Hematopoietic multipotent progenitor cell treated with erythropoietin and hydrocortisone succinate and interleukin-3 and kit ligand, for 17 days (in vitro differentiated cells): ENCODE measurements around the gene IQCE.

ENCODE experiments used
- DNase-seq: peaks from one replicate; pipeline ENCODE4 v3.0.0-alpha.2; 2015; ENCODE audit warnings: low spot score

IQCE gene

DNA sequence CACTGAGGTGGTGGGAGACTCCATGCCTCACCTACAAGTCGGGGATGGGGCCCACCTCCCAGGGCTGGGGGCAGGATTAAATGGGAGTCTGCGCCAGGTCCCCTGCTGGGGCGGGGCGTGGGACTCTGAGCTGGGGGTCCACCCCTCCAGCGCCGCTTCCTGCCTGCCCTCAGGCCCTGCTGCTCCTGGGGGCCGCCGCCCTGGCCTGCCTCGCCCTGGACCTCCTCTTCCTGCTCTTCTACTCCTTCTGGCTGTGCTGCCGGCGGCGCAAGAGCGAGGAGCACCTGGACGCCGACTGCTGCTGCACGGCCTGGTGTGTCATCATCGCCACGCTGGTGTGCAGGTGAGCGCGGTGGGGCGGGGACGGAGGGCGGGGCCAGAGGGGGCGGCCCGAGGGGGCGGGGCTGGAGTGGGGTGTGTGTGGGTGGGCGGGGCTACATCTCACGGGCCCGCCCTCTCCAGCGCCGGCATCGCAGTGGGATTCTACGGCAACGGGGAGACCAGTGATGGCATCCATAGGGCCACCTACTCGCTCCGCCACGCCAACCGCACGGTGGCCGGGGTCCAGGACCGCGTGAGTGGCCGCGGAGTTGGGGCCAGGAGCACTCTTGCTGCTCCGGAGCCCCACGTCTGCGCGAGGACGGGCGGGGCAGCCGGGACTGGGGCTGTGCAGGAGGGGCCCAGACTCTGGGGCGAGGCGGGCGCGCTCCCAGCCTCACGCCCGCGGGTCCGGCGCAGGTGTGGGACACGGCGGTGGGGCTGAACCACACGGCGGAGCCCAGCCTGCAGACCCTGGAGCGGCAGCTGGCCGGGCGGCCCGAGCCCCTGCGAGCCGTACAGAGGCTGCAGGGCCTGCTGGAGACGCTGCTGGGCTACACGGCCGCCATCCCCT, 88.1 kb downstream of the IQCE start:
- DNase-seq, result no peak

DNA sequence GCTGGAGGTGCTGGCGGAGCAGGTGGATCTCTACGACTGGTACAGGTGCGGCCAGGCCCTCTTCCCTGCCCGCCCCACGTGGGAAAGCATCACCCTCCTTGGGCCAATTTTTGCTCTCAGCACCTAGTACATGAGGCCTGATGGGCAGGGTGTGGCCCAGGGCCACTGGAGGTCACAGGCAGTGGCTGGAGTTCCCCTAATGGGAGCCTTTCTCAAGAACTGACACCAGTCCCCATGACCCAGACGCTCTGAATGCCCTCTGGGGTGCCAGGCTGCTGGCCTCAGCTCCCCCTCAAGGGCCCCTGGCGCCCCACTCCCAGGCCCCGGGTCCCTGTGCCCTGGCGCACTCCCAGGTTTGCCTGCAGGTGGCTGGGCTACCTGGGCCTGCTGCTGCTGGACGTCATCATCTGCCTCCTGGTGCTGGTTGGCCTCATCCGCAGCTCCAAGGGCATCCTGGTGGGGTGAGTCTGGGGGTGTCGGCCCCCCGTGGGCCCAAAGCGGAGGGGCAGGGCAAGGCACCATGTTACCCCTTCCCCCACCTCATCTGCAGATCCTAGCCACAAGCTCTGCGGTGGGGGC, 88.9 kb downstream of the IQCE start:
- DNase-seq, result no peak

DNA sequence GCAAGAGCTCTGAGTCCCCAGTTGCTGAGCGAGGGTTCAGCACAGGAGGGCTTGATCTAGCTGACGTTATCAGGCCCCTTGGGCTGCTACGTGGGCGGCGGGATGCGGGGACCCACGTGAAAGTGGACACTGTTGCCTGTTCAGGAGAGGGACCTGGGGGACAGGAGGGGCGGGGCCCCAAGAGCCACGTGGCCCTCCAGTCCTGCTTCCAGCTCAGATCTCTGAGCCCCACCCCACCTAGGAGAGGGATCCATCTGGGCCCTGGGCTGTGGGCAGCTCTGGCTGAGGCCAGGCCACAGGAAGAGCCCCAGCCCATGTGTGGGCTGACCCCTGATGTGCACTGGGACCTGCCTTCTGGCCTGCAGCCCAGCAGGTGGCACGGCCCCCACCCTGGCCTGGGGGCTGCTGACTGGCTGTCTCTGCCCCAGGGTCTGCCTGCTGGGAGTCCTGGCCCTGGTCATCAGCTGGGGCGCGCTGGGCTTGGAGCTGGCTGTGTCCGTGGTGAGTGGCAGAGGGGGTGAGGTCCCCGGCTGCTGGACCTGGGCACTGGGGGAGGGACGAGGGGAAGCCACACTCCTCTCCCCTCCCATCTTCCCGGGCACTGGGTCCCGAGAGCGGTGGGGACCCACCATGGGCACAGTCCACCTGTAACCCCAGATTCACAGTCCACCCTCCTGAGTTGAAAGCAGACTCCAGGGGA, 90.5 kb downstream of the IQCE start:
- DNase-seq, result no peak

DNA sequence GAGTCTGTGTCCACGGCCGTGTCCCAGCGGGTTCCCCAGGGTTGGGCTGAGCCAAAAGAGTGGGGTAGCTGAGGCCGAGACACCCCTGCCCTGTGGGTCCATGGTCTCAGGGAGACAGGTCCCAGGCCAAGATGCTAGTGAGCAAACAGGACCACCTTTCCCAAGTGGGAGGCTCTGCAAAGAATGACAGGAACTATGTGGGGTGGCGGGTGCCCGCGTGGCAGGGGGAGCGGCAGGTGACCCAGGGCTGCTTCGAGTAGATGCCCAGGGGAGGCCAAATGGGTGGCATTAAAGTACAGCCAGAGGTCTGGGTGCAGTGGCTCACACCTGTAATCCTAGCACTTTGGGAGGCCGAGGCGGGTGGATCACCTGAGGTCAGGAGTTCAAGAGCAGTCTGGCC, 91.2 kb downstream of the IQCE start:
- DNase-seq, result no peak

DNA sequence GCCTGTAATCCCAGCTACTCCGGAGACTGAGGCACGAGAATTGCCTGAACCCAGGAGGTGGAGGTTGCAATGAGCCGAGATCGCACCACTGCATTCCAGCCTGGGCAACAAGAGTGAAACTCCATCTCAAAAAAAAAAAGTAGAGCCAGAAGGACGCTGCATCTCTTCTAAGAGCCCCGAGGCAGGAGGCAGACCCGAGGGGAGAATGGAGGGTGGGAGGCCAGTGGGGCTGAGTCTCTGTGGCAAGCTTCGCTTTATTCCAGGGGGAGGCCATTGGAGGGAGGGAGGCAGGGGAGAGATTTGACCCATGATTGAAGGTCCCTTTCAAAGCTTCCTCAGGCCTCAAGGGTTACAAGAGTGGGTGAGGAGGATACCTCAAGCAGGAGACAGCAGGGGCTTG, 91.7 kb downstream of the IQCE start:
- DNase-seq, result no peak

DNA sequence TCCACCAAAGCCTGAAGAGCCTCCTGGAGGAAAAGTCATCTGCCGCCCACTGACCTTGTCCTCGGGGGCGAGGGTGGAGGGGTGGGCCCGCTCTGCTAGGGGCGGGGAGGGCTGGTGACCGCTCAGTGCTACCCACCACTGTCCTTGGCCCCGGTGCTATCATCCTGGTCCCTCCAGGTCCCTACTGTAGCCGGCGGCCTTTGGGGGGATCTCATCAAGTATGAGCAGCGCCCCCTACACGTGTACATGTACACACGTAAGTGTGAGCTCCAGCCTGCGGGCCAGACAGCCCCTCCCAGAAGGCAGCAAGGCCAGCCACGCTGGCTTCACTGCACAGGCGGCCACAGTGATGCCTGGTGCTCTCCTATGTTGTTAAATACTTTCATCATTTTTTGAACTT, 92.6 kb downstream of the IQCE start:
- DNase-seq, result no peak

DNA sequence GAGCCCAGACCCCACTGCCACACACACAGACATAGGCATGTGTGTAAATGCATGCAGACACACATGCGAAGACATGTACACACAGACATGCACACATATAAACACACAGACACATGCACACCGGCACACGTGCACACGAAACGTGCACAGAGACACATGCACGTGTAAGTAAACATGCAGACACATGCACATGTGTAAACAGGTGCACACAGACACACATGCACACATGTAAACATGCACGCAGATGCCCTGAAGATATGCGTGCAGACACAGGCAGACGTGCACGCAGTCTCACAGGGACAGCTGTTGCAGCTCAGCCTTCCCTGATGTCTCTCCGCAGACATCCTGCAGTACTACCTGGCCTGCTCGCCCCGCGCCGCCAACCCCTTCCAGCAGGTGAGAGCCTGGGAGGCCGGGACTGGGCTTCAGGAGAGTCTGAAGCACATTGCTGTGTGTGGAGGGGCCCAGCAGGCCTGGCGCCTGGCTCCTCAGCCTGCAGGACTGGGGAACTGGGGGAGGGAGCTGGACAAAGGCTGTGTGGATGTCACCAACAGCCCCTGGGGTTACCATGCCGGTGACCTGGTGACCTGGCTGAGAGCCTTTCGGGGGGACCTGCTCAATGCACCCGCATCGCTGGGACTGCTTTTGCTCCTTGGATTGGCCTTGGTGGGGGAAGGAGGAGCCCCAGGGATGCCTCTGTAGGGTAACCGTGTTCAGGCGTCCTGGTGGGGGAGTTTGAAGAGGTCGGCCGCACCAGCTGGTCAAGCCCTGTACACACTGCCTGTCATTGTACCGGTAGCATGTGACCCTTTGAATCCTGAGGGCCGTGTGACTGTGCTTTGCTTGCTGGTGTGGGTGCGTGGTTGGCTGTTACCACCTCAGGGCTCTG, 93.3 kb downstream of the IQCE start:
- no peak for DNase-seq

DNA sequence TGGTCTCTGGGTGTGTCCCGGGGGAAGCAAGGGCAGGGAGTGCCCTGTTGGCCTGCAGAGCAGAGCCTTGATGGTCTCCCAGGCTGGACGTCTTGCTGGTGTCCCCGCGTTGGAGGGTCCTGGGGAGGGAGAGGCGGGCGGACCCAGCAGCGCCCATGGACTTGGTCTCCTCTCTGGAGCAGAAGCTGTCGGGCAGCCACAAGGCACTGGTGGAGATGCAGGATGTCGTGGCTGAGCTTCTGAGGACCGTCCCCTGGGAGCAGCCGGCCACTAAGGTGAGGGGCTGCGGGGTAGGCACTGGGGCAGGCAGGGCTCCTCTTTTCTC, 93.9 kb downstream of the IQCE start:
- DNase-seq, result no peak

DNA sequence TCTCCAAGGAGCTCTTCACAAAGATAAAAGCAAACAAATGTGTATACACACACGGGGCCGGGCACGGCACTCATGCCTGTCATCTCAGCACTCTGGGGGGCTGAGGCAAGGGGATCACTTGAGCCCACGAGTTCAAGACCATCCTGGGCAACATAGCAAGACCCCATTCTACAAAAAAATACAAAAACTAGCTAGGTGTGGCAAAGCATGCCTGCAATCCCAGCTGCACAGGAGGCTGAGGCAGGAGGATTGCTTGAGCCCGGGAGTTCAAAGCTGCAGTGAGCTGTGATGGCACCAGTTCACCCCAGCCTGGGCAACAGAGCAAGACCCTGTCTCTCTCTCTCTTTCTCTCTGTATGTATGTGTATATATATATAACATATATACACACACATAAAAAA, 95.3 kb downstream of the IQCE start:
- DNase-seq, result no peak

DNA sequence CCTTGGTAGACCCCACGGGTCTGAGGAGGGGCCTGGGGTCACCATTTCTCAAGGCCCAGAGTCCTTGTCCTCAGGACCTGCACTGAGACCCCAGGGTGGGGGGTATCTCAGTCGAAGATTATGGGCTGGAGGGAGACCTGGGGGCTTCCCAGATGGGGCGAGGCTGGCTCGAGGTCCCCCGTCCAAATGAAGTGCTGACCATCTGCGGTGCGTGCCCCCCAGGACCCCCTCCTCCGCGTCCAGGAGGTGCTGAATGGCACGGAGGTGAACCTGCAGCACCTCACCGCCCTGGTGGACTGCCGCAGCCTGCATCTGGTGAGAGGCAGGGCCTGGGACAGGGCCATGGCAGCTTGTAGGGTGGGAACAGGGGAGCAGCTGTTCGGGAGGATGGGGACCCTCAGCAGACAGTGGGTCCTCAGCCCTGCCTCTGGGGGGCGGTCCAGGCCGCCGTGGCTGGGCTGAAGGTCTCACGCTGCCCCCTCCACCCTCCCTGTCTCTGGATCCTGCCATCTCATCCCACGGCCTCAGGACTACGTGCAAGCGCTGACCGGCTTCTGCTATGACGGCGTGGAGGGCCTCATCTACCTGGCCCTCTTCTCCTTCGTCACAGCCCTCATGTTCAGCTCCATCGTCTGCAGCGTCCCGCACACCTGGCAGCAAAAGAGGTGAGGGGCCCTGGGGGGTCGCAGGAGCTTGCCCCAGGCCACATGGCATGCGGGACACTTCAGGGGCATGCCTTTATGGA, 97.3 kb downstream of the IQCE start:
- no peak for DNase-seq

DNA sequence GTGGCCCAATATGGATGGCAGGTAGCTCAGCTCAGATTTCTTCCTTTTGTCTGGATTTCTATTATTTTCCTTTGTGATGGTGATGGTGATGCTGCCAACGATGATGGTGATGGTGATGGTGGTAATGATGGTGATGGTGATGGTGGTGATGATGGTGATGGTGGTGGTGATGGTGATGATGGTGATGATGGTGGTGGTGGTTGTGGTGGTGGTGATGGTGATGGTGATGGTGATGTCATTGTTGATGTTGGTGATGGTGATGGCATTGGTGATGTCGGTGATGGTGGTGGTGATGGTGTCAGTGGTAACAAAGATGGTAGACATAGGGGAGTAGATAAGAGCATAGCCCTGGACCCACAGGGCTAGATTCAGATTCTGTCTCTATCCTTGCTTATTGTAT, 98.4 kb downstream of the IQCE start:
- DNase-seq, result no peak

DNA sequence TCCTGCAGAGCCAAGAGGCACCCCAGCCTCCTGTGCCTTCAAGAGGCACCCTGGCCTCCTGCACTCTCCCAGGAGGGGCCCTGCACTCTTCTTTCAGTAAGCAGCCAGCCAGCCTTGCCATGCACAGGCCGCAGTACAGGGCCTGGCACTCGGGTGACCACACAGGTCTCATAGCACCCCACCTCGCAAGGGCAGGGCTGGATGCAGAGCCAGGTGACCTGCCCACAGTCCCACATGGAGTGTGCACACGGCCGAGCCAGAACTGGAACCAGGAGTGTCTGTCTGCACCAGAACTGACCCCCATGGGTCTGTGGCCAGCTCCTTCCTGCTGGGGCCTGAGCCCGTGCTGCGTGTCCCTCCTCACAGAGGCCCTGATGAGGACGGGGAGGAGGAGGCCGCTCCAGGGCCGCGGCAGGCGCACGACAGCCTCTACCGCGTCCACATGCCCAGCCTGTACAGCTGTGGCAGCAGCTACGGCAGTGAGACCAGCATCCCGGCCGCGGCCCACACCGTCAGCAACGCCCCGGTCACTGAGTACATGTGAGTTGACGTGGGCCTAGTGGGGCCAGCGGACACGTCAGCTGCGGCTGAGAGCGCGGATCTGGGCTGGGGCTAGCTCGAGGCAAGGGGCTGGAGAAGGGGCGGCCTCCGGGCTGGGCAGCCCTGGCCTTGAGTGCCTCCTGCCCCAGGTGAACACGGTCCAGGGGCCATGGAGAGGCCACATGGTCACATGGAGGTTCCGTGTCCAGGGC, 99.3 kb downstream of the IQCE start:
- no peak for DNase-seq

DNA sequence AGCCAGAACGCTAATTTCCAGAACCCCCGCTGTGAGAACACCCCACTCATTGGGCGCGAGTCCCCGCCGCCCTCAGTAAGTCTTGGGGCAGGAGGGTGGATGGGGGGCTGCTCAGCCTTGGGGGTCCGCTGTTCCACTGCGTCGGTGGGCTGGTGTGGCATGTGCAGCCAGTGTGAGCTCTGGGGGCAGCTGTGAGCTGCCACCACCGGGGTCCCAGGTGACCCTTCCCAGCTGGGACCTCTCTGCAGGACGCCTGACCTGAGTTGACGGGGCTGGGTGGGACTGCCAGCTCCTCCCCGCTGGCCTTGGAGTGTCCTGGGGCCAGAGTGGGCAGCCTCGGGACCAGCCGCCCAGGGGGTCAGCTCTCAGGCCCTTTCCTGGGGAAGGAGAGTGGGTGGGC, 100.2 kb downstream of the IQCE start:
- DNase-seq, result no peak

DNA sequence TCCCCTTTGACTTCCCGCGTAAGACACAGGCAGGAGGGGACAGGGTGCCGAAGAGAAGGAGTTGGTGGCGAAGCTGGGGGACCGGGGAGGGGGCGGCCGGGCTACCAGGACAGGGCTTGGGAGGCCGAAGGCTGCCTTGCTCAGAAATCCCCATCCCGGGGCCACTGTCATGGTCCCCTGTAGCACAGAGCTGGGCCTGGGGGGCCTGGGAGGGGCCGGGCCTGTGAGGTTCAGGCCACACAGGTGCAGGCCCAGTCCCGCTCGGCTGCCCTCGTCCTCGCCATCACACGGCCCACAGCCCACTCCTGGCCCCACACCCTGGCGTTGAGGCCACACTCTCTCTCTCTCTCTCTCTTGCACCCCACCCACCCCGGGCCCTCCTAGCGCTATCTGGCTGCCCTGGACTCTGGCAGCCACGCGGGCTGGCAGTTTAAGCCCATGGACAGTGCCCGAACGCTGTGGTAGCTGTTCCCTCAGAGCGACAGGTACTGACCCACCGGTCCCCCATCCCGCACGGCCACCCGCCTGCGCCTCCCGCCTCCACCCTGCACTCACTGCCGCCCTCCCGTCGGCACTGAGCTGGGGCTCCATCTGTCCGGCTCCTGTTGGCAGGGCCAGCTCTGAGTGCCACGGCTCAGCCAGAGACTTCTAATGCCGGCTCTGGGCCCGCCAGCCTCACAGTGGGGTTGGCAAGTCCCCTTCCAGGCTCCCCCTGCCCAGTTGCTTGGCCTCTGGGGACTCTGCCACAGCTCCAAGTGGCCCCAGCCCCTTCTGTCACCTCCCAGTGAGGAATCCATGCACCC, 101.0 kb downstream of the IQCE start:
- DNase-seq, result no peak

DNA sequence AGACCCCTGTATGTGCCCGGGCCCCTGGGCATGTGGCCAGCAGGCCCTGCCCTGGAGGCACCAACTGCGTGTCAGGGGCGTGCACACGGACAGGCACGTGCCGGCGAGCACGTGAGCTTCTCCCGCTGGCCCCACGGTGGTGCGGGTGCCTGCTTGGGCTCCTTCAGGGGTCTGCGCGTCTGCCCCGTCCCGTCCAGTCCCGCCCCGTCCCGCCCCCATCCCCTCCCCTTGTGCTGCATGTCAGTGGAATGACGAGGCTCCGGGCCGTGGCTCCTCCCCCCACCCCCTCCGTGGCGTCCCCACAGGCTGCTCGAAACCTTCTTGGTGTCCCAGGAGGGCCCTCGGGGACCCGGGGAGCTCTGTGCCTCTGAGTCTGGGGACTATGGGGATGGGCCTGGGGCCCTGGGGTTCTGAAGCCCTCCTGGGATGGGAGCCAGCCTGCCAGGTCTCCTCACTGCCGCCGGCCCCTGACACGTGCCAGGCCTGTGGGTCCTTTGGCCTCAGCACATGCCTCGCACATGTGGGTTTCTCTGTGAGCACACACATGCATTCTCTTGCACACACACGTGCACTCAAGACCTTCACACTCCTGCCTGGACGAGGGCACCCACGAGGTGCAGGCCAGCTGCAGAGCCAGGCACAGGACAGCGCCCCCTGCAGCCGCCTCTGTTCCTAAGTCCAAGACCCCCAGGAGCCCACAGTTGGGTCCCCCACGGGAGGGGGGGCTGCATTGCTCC, 101.7 kb downstream of the IQCE start:
- no peak for DNase-seq

DNA sequence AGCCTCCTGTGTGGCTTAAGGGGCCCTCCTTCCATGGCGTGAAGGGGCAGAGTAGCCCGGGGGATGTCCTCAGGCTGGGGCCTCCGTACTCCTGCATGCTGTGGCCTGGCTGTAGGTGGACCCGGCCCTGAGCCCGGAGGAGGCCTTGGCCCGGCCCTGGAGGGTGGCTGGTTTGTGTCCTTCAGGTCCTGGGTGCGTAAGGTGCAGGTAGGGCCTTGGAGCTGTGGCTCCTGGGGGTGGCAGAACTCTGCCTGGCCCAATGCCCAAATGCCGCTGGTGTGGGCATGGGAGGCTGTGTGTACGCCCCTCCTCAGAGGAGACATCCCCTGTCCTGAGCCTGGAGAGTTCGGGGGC, 102.3 kb downstream of the IQCE start:
- DNase-seq, result no peak

DNA sequence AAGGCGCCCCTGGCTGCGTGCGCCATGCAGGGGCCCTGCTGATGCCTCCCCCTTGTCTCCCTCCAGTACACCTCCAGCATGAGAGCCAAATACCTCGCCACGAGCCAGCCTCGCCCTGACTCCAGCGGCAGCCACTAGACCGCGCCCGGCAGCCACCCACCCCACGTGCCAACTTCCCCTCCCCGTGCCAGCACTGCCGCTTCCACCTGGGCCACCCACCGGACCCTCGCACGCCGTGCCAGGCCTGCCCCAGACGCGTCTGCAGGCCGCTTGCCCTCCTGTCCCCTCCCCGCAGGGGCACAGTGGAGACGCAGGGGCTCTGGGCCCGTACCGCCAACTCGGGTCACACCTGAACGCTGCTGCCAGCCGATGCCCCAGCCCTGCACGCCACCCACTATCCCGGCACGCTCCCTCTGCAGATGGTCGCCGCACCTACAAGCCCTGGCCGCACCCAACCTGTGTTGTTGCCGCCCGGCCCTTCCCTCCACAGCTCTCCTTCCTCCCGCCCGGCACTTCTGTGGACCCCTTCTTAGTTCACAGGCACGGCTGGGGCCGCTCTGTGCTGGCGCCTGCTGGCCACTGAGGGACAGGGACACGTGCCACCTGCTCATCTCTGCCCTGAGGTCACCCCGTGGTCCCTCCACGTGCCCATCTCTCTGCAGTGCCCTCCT, 103.0 kb downstream of the IQCE start:
- no peak for DNase-seq

DNA sequence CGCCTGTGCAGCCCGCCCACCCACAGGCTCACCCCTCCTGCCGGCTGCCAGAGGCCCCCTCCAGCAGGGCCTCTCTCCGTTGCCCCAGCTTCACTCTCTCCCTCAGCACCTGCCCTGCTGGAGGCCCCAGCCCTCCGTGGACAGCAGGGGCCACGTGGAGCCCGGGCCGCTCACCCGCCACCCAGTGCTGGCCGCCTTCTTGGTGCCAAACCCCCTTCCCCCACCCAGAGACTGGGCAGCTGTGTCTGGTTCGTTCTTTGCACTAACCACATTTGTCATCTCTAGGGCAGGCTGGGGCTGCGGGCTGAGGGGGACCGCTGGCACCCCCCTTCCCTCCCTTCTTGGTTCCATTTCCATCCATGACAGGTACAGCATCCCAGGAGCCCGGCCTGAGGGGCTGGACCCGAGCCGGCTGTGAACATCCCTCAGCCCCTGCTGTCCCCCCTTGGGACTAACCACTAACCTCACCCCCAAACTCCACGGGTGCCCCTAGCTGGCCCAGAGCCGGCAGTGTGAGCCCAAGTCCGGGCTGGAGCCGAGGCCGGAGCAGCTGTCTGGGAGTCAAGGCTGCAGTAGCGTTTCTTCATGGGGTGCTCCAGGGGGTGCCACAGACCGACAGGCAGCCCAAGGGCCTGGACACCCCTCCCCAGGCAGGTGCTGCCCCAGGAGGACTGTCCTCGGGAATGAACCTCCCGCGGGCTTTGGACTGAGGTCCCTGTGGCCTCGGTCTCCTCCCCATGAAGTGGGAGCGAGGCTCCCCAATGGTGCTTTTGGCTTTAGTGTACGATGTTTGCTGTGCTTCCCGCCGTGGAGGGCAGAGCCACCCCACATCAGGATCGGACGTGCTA, 103.7 kb downstream of the IQCE start:
- no peak for DNase-seq
